Neural cell (in vitro differentiated cells): ENCODE results near the gene VEPH1. TPM values are rescaled to one million over a fixed set of nuclear protein-coding genes. Genes with fewer than 3 reads are reported as not detected.

ENCODE experiments used
- H2AFZ ChIP-seq: fragments of 200-600, 300-800 bp; sonication (generic), shearing (Covaris generic); 2 replicates; pipeline ENCODE4 v1.6.0; 2014; ENCODE audit warnings: low read depth, mild to moderate bottlenecking, antibody characterized with exemption, low read length, moderate library complexity
- H3F3A ChIP-seq: fragments of 200-600 bp; shearing (Covaris generic); 2 replicates; pipeline ENCODE4 v1.6.1; 2016; ENCODE audit warnings: mild to moderate bottlenecking, moderate library complexity, mixed read lengths, antibody characterized with exemption, low read length; ENCODE audit not compliant: insufficient read depth, poor library complexity, severe bottlenecking
- H3K27ac ChIP-seq: fragments of 200-600, 300-800 bp; sonication (generic), shearing (Covaris generic); 2 replicates; pipeline ENCODE4 v1.5.1; 2014; ENCODE audit warnings: mild to moderate bottlenecking, low read length, moderate library complexity
- H3K27me3 ChIP-seq: fragments of 300-800, 200-600 bp; sonication (generic), shearing (Covaris generic); 2 replicates; pipeline ENCODE4 v1.6.0; 2014; ENCODE audit warnings: mild to moderate bottlenecking, low read depth, low read length, moderate library complexity; ENCODE audit not compliant: insufficient read depth
- H3K36me3 ChIP-seq: fragments of 300-800, 200-600 bp; sonication (generic), shearing (Covaris generic); 2 replicates; pipeline ENCODE4 v1.5.1; 2014; ENCODE audit warnings: mild to moderate bottlenecking, antibody characterized with exemption, low read length, moderate library complexity; ENCODE audit not compliant: insufficient read depth
- H3K4me2 ChIP-seq: fragments of 300-800, 200-600 bp; sonication (generic), shearing (Covaris generic); 2 replicates; pipeline ENCODE4 v1.6.0; 2014; ENCODE audit warnings: mild to moderate bottlenecking, low read length
- H3K4me3 ChIP-seq: fragments of 300-800, 200-600 bp; sonication (generic), shearing (Covaris generic); 2 replicates; pipeline ENCODE4 v1.5.1; 2014; ENCODE audit warnings: mild to moderate bottlenecking, low read length, moderate library complexity
- H3K79me2 ChIP-seq: fragments of 200-600 bp; shearing (Covaris generic); replicated peaks from 2 replicates; pipeline ENCODE4 v1.6.0; 2014; ENCODE audit warnings: mild to moderate bottlenecking, low read length, moderate library complexity; ENCODE audit not compliant: insufficient read depth
- H3K9ac ChIP-seq: fragments of 300-800, 200-600 bp; sonication (generic), shearing (Covaris generic); 2 replicates; pipeline ENCODE4 v1.6.1; 2016; ENCODE audit warnings: mild to moderate bottlenecking, low read length, mixed read lengths
- H3K9me2 ChIP-seq: fragments of 200-600 bp; shearing (Covaris generic); 2 replicates; pipeline ENCODE4 v1.6.1; 2016; ENCODE audit warnings: mild to moderate bottlenecking, low read length, mixed read lengths; ENCODE audit not compliant: insufficient read depth
- H3K9me3 ChIP-seq: fragments of 200-600, 300-800 bp; sonication (generic), shearing (Covaris generic); 2 replicates; pipeline ENCODE4 v1.6.1; 2016; ENCODE audit warnings: mild to moderate bottlenecking, mixed run types, low read length, moderate library complexity, mixed read lengths
- H4K20me1 ChIP-seq: fragments of 200-600 bp; shearing (Covaris generic); 2 replicates; pipeline ENCODE4 v1.6.1; 2016; ENCODE audit warnings: mild to moderate bottlenecking, mixed run types; ENCODE audit not compliant: insufficient read depth
- EP300 ChIP-seq: fragments of 450-650 bp; conservative IDR thresholded peaks from 2 replicates; pipeline ENCODE4 v1.6.1; 2014; ENCODE audit warnings: antibody characterized with exemption, mild to moderate bottlenecking, moderate library complexity; ENCODE audit not compliant: poor library complexity, severe bottlenecking
- EZH2 ChIP-seq: fragments of 200-600, 300-800 bp; shearing (Covaris generic), sonication (generic); IDR thresholded peaks from 2 replicates; pipeline ENCODE4 v1.6.1; 2014; ENCODE audit warnings: antibody characterized with exemption, low read length, borderline replicate concordance, mild to moderate bottlenecking; ENCODE audit not compliant: insufficient read depth, poor library complexity, severe bottlenecking
- MXI1 ChIP-seq: fragments of 450-650 bp; conservative IDR thresholded peaks from 2 replicates; pipeline ENCODE4 v1.6.1; 2014; ENCODE audit warnings: antibody characterized with exemption, mild to moderate bottlenecking; ENCODE audit not compliant: poor library complexity, severe bottlenecking
- POLR2AphosphoS5 ChIP-seq: IDR thresholded peaks from 2 replicates; pipeline ENCODE4 v1.6.1; 2012
- RAD21 ChIP-seq: fragments of 450-650 bp; conservative IDR thresholded peaks from 2 replicates; pipeline ENCODE4 v1.6.1; 2014; ENCODE audit warnings: antibody characterized with exemption, mild to moderate bottlenecking, moderate library complexity
- TAF1 ChIP-seq: IDR thresholded peaks from 2 replicates; pipeline ENCODE4 v1.6.1; 2012; ENCODE audit warnings: low read depth
- polyA plus RNA-seq: library from polyadenylated mRNA; depleted of rRNA; stranded (reverse); fragments of >200 nt; gene quantifications from 2 replicates; pipeline ENCODE4 v1.2.3, GENCODE V29; 2014
- TF ChIP-seq, protein P1 (sequence below): fragments of 450-650 bp; IDR thresholded peaks from 2 replicates; pipeline ENCODE4 v1.5.1; 2014; ENCODE audit warnings: antibody characterized with exemption, mild to moderate bottlenecking, moderate library complexity; ENCODE audit not compliant: poor library complexity, severe bottlenecking
- TF ChIP-seq, protein P2 (sequence below): IDR thresholded peaks from 2 replicates; pipeline ENCODE4 v1.6.1; 2012; ENCODE audit warnings: borderline replicate concordance

The VEPH1 gene
- polyA plus RNA-seq, 1 donor from 2014 or later, result 0.89 TPM

DNA sequence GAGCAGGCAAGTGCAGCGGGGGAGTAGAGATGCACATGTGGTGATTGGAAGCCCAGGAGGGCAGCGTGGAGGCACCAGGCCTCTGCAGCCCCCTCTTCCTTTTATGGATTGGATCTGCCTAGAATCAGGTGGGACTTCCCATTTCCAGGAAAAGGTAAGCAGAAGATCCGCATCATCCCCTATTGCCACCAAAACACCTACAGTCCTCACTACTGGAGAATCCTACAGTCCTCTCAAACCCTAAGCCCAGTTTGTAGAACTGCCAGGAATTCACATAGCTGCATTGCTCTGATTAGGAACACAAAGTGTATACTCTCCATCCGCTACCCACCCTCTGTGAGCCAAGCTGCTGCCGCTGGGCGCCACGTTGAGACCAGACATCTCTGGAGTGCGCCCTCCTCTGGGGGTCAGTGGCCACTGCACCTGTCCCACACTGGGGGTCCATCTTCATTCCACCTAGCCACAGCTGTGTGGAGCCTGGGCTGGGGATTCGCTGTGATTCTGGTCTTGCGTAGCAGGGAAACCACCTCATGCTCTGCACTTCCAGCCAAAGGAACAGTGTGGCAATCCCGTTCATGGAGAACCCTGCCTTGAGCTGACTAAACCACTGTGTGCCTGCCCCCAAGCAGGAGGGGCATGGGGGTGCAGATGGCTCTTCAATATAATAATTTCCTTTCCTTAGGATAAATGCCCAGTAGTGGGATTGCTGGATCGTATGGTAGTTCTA lies 155.5 kb downstream of the VEPH1 start:
- Histone ChIP-seq H3K79me2 (no peaks in the 10 kb centered on the region), H3K4me3 (no peak overlapping the region), H3K9me2 (no peaks in the 10 kb centered on the region), H3F3A (no peaks in the 10 kb centered on the region), H3K27me3 (no peaks in the 10 kb centered on the region), H3K9me3 (no peaks in the 10 kb centered on the region), H3K4me2 (no peak overlapping the region), H3K36me3 (no peaks in the 10 kb centered on the region), H3K9ac (no peak overlapping the region), H2AFZ (no peak overlapping the region), H3K27ac (no peak overlapping the region), H4K20me1 (no peaks in the 10 kb centered on the region)
- TF ChIP-seq RAD21 (no peak), POLR2AphosphoS5 (no peak), MXI1 (no peak), TAF1 (no peak), EZH2 (no peak), EP300 (no peak)
- TF ChIP-seq, protein P1, sequence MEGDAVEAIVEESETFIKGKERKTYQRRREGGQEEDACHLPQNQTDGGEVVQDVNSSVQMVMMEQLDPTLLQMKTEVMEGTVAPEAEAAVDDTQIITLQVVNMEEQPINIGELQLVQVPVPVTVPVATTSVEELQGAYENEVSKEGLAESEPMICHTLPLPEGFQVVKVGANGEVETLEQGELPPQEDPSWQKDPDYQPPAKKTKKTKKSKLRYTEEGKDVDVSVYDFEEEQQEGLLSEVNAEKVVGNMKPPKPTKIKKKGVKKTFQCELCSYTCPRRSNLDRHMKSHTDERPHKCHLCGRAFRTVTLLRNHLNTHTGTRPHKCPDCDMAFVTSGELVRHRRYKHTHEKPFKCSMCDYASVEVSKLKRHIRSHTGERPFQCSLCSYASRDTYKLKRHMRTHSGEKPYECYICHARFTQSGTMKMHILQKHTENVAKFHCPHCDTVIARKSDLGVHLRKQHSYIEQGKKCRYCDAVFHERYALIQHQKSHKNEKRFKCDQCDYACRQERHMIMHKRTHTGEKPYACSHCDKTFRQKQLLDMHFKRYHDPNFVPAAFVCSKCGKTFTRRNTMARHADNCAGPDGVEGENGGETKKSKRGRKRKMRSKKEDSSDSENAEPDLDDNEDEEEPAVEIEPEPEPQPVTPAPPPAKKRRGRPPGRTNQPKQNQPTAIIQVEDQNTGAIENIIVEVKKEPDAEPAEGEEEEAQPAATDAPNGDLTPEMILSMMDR, result no peak

DNA sequence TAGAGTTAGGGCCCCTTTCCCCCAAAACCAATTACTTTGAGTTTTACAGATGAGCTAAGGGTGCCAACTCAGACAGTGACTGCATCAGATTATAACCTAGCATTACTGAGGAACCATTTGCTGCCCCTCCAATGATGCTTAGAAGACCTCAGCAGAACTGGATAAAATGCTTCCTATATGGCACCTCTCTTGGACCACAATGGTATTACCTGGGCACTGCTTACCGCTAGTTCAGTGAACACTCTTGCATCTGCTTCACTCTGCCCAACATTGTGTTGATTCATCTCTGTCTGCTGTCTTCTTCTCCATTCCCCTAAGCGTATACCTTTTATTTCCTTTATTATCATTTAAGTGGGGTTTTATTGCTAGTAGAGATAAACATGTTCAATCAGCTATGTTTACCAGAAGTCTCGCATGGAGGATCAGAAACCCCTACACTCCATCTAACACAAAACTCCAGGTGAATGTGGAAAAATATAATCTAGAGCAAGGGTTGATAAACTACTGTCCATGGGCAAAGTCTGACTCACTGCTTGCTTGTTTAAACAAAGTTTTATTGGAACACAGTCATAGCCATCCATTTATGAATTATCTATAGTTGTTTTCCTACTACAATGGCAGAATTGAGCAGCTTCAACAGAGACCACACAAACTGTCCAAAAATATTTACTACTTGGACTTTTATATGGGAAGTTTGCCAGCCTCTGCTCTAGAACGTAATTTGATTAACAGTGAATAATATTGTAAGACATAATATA lies 166.8 kb downstream of the VEPH1 start:
- no peak overlapping the region for H3K4me2 ChIP-seq

More for the DNA sequence above, 166.8 kb downstream of the VEPH1 start:
- Histone ChIP-seq H3K4me3 (no peak overlapping the region), H3K27ac (no peak overlapping the region), H3K79me2 (no peaks in the 10 kb centered on the region), H3K9me2 (no peaks in the 10 kb centered on the region), H3F3A (no peaks in the 10 kb centered on the region), H4K20me1 (no peaks in the 10 kb centered on the region), H3K9me3 (no peaks in the 10 kb centered on the region), H3K27me3 (no peaks in the 10 kb centered on the region), H2AFZ (no peak overlapping the region), H3K36me3 (no peaks in the 10 kb centered on the region), H3K9ac (no peak overlapping the region)
- TF ChIP-seq, protein P2, sequence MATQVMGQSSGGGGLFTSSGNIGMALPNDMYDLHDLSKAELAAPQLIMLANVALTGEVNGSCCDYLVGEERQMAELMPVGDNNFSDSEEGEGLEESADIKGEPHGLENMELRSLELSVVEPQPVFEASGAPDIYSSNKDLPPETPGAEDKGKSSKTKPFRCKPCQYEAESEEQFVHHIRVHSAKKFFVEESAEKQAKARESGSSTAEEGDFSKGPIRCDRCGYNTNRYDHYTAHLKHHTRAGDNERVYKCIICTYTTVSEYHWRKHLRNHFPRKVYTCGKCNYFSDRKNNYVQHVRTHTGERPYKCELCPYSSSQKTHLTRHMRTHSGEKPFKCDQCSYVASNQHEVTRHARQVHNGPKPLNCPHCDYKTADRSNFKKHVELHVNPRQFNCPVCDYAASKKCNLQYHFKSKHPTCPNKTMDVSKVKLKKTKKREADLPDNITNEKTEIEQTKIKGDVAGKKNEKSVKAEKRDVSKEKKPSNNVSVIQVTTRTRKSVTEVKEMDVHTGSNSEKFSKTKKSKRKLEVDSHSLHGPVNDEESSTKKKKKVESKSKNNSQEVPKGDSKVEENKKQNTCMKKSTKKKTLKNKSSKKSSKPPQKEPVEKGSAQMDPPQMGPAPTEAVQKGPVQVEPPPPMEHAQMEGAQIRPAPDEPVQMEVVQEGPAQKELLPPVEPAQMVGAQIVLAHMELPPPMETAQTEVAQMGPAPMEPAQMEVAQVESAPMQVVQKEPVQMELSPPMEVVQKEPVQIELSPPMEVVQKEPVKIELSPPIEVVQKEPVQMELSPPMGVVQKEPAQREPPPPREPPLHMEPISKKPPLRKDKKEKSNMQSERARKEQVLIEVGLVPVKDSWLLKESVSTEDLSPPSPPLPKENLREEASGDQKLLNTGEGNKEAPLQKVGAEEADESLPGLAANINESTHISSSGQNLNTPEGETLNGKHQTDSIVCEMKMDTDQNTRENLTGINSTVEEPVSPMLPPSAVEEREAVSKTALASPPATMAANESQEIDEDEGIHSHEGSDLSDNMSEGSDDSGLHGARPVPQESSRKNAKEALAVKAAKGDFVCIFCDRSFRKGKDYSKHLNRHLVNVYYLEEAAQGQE, result no peak
- TF ChIP-seq TAF1, result no peak
